GM19468 (cell line): Measurements from ENCODE around the gene CIITA.
"Not testable (repeated sequence)": the region's sequence is repeated elsewhere in the genome, so short reads cannot be mapped to it uniquely, and the experiment has no call there.

Experiments
- ATAC-seq: cut with Tn5 transposase; IDR thresholded peaks from one replicate; pipeline ENCODE4 v1.9.1; 2021; ENCODE audit warnings: mild to moderate bottlenecking, moderate library complexity, moderate number of reproducible peaks; ENCODE audit not compliant: unreplicated experiment; ENCODE audit errors: extremely low read depth

Gene CIITA

GRCh38 chr16:10945065-10945787 is 68.2 kb downstream of the CIITA start:
- no peak for ATAC-seq

DNA sequence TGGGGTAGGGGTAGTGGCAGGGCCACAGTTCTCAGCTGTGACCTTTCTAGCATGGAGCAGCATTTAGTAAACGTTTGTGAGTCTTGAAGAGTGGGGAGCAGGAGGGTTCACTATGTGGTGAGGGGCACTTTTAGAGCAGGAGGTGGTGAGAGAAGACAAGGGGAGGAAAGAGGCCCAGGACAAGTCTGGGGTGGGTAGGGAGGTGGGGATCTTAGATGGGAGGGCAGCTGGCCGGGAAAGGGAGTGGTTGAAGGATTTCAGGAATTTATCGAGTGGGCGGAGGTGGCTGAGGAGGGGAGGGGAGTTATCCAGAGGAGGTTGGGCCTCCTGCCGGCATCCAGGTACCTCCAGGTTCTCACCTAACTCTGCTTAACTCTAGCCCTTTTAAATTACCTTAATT is 69.3 kb downstream of the CIITA start:
- no peak for ATAC-seq

DNA sequence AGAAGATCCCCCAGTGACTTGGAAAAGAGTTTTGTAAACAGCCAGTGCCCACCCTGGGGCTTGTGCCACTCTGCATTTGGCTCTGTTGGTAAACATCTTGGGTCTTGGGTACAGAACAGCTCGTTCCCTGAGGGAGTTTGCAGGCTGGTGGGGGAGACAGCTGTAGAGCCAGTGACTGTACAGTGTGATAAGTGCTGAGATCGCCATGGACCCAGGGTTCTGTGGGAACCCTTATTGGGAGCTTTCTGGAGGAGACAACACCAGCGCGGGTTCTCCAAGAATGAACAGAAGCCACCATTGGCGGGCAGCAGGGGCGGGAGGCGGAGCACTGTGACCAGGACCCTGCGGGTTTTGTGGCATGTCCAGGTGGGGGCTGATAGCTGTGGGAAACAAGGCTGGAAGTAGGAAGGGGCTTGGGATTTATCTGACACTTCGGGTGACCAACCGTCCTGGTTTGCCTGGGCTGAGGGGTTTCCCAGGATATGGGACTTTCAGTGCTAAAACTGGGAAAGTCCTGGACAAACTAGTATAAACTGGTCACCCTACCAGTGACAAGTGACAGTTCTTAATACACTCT is 70.3 kb downstream of the CIITA start:
- ATAC-seq = no peak

- peak; percentile 74 for ATAC-seq
These were observed 72.5 kb downstream of the CIITA start for GRCh38 chr16:10949424-10949970.

DNA sequence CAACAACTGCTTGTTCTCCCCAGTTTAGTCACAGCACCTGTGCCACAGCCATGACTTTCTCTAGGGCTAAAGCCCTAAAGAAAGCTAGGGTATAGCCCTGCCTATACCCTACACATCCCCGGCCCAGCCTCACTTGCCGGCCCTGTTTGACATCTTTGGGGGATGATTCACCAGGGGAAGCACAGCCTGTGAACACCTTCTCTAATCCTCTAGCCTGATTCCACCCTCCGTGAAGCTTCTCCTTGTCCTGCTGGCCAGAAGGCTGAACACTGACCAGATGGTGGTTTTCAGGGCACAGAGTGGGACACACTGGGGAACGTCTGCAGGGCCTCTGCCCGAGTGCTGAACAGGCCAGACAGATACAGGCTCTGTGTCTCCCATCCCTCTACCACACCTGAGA is 73.4 kb downstream of the CIITA start:
- ATAC-seq = no peak

- ATAC-seq = no peak
These were observed 74.0 kb downstream of the CIITA start for GRCh38 chr16:10951026-10951425.

- no peak for ATAC-seq
These were observed 77.9 kb downstream of the CIITA start for GRCh38 chr16:10954903-10955302.

GRCh38 chr16:10957771-10958482 is 80.9 kb downstream of the CIITA start:
- ATAC-seq = no peak

DNA sequence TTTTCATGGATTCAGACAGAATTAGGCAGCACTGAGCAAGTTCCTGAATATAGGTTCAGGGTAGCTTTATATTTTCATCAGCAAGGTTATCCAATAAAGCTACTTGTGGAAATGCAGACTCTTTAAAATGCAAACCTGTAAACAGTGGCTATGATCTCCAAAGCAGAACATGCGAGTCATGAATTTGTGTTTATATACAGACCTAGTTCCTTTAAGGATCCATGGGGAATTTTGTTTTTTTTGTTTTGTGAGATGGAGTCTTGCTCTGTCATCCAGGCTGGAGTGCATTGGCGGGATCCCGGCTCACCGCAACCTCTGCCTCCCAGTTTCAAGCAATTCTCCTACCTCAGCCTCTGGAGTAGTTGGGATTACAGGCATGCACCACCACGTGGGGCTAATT is 82.2 kb downstream of the CIITA start:
- ATAC-seq = no peak

- no peak for ATAC-seq
These were observed 84.2 kb downstream of the CIITA start for GRCh38 chr16:10961231-10961630.

DNA sequence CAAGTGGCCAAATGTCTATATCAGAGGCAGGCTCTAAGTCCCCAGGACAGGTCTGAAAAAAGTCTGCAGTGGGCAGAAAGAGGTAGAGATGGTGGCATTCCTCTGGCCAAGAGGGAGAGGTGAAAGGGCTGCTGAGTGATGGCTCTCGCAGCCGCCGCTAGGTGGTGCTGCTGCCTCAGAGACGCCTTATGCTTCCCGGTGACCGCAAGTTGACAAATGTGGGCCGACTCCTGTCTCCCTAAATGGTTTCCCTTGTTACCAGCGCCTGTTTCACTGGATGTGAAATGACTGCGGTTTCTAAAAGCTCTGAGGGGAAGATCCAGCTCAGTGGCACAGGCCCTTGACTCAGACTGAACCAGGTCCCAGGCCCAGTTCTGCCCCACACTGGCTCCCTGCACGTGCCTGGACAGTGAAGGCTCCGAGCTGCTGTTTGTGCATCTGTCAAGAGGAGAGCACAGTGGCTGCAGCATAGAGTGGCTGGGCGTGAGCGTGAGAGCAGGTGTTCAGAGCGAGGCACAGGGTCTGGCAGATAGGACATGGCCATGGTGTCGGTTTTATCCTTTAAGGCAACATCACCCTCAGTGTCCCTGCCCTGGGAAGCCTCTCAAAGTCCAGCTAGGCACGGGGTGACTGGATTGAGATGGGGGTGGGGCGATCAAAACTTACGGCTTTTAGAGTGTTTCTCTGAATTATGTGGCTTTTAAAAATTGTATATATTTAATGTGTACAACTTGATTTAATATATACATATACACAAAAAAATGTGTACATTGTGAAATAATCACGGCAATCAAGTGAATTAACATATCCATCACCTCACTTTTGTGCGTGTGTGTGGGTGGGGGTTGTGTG is 87.3 kb downstream of the CIITA start:
- ATAC-seq = peak; percentile 34

DNA sequence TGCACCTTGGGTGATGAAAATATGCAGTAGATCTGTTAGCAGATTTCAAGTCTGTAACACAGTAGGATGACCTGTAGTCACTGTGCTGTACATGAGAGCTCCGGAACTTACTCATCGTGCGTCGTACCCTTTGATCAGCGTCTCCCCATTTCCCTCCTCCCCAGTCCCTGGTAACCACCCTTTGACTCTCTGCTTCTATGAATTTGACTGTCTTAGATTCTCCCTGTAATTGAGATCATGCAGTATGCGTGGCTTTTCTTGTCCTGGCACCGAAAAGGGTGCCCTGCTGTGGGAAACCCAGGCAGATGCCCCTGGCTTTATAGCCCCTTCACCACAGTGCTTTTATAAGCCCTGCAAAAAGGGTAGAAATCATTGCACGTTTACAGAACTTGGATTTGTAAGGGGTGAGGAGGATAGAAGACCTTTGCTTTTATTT is 87.9 kb downstream of the CIITA start:
- no peak for ATAC-seq

GRCh38 chr16:10965440-10966061 is 88.5 kb downstream of the CIITA start:
- ATAC-seq = peak; percentile 53

- no peak for ATAC-seq
These were observed 89.1 kb downstream of the CIITA start for GRCh38 chr16:10966129-10966528.

- not testable (repeated sequence) for ATAC-seq
These were observed 89.6 kb downstream of the CIITA start for GRCh38 chr16:10966559-10966958.

DNA sequence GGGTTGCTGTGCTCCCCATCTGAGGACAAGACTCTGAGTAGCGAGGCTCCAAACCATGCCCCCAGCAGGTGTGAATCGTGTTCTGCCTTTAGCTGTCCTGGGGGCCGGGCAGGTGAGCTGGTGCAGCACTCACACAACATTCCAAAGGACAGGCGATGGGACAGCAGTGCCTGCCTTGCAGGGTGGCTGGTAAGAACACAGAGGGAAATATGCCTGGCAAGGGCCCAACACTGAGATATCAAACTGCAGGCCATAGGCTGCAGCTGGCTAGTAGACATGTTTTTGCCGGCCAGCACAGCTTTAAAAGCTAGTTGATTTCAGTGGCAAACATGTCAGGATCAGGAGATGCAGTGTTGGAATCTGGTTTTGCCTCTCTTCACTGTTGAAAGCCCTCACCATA is 91.0 kb downstream of the CIITA start:
- ATAC-seq = no peak

DNA sequence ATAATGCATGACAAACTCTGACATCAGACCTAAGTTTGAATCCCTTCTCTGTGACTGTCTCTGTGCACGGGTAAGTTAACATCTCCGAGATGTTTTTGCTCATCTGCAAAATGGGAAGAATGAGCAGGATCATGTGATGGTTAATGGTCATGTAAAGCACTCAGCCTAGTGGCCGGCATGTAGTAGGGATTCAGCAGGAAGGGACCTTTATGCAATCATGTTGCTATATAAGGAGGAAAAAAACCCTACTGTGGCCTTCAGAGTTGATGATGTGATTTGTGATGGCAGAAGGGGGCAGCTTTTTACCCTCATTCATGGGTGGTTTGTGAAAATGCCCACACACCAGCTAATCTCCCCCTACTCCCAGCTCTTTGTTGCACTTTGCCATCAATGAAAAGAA is 91.5 kb downstream of the CIITA start:
- no peak for ATAC-seq

- no peak for ATAC-seq
These were observed 92.6 kb downstream of the CIITA start for GRCh38 chr16:10969615-10970014.

DNA sequence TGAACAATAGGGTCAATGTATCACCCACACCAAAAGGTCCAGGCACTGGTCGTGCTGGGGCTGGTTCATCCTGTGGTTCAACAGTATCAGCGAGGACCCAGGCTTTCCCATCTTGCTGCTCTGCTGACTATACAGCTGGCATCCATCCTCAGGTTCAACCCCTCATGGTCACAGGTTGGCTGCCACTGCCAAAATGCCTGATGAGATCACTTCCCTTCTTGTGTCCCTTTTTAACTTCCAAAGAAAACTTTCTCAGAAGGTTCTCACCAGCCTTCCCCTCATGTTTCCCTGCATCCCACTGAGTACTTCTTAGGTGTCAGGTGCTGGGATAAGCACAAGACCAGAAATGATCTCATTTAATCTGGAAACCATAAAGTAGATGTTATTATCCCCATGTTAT is 93.1 kb downstream of the CIITA start:
- ATAC-seq = no peak

DNA sequence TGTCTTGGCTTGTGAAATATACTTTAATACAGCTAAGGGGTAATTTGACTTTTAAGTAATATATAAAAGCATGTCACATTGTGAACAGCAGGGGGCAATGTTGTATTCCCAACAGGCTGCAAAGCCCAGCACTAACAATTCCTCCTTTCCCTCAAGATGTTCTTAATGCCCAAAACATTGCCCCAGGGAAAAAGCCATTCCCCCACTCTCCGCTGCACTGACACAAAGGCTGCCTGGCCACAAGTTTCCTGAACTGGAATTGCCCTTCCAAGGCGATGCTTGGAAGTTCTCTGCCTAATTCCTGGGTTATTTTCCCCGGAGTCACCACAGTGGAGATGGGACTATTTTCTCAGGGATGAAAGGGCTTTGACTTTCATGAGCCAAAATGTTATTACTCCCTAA is 94.6 kb downstream of the CIITA start:
- ATAC-seq = no peak
